22Rv1 (cell line): ENCODE data around the gene SPDYA.

Experiments used
- ZFX ChIP-seq: fragments of 450-650 bp; IDR thresholded peaks from 2 replicates; pipeline ENCODE4 v1.6.1; 2017; ENCODE audit warnings: antibody characterized with exemption, borderline replicate concordance
- TF ChIP-seq, protein P1 (sequence below): fragments of 450-650 bp; IDR thresholded peaks from 2 replicates; pipeline ENCODE4 v1.5.1; 2017; ENCODE audit warnings: mild to moderate bottlenecking

DNA sequence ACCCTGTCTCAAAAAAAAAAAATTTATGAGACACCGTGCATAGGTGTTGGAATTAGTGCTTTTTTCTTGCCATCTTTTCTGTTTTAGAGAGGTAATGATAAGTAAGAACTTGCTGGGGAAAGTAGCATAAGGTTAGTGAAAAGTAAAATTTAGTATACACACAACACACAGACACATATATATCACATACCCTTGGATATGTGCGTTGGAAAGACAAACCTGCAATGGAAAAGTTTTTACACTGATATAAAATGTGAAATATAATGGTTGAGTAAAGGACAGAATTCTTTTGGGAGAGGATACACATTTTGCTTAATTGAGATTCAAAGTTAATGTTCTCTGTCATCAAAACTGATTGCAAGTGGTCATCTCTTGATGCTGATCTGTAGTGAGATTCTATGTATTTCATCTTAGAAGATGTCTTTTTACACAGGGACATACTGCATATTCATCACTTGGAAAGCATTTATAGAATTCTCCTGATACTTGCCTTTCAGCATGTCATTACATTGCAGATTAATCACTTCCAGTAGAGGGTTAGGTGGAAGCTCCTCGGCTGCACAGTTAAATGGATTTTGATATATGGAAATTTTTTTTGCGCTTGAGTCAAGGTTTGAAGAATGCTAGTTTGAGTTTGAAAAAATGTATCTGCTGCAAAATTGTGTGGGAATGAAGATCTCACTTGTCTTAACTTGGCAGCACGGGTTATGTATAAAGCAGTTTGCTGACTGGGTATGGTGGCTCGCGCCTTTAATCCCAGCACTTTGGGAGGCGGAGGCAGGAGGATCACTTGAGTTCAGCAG, 45.5 kb upstream of the SPDYA start:
- TF ChIP-seq, protein P1, sequence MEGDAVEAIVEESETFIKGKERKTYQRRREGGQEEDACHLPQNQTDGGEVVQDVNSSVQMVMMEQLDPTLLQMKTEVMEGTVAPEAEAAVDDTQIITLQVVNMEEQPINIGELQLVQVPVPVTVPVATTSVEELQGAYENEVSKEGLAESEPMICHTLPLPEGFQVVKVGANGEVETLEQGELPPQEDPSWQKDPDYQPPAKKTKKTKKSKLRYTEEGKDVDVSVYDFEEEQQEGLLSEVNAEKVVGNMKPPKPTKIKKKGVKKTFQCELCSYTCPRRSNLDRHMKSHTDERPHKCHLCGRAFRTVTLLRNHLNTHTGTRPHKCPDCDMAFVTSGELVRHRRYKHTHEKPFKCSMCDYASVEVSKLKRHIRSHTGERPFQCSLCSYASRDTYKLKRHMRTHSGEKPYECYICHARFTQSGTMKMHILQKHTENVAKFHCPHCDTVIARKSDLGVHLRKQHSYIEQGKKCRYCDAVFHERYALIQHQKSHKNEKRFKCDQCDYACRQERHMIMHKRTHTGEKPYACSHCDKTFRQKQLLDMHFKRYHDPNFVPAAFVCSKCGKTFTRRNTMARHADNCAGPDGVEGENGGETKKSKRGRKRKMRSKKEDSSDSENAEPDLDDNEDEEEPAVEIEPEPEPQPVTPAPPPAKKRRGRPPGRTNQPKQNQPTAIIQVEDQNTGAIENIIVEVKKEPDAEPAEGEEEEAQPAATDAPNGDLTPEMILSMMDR: no peak
- TF ChIP-seq ZFX: no peak
